Measurements from ENCODE around the gene TEX29. TPM values are rescaled to one million over a fixed set of nuclear protein-coding genes. Genes with fewer than 3 reads are reported as not detected.

Gene TEX29
- total RNA-seq, 2 donors from 2014 or later, result not detected

DNA sequence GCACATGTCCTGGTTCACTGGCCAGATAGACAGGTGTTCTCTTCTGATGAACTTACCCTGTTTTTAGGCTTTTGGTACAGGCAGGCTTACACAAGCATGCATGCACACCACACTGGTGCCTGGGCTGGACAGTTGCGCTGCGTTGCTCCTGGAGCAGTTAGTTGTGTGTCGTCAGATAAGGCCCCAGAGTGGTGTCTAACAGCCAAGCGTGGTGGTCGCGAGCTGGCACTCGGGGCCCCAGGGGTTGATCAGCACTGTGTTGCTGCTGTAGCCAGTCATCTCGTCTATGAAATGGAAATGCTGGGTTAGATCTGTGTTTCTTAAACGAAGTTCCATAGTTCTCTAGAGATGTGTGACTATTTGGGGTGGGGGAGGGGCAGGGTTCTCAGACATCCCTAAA lies 24.6 kb upstream of the TEX29 start:
- no peaks in the 10 kb centered on the region for H3K4me1 ChIP-seq
- H3K27me3 ChIP-seq, result no peaks in the 10 kb centered on the region
- DNase-seq (ENCODE audit: low spot score), result no peak
- H3K27ac ChIP-seq, result no peak overlapping the region
- TF ChIP-seq, protein P1, sequence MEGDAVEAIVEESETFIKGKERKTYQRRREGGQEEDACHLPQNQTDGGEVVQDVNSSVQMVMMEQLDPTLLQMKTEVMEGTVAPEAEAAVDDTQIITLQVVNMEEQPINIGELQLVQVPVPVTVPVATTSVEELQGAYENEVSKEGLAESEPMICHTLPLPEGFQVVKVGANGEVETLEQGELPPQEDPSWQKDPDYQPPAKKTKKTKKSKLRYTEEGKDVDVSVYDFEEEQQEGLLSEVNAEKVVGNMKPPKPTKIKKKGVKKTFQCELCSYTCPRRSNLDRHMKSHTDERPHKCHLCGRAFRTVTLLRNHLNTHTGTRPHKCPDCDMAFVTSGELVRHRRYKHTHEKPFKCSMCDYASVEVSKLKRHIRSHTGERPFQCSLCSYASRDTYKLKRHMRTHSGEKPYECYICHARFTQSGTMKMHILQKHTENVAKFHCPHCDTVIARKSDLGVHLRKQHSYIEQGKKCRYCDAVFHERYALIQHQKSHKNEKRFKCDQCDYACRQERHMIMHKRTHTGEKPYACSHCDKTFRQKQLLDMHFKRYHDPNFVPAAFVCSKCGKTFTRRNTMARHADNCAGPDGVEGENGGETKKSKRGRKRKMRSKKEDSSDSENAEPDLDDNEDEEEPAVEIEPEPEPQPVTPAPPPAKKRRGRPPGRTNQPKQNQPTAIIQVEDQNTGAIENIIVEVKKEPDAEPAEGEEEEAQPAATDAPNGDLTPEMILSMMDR (IDR thresholded peaks at IDR 0.05), result no peak
- H3K4me3 ChIP-seq, result no peak overlapping the region
- no peaks in the 10 kb centered on the region for H3K9me3 ChIP-seq
- H3K36me3 ChIP-seq, result peaks cover 37% of the 10 kb centered on the region

DNA sequence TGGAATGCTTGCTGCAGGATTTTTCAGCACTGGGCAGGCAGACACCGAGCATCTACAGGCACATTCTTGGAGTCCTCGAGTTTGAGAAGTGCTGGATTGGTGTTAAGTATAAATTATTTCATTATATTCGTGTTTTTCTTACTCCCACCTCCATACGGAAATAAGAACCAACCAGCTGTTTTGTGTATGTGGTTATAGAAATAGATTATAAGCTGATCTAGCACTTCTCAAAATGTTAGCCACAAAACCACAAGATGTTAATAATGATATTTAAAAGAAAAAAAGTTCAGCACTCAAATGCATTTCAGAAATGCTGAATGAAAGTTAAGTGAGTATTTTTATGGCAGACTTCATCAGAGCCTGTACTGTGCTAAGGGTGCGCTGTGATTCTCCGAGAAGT lies 24.0 kb upstream of the TEX29 start:
- no peaks in the 10 kb centered on the region for H3K4me1 ChIP-seq
- TF ChIP-seq, protein P1 (IDR thresholded peaks at IDR 0.05), result no peak
- DNase-seq (ENCODE audit: low spot score), result no peak
- no peak overlapping the region for H3K27ac ChIP-seq
- H3K36me3 ChIP-seq, result peaks cover 37% of the 10 kb centered on the region
- H3K9me3 ChIP-seq, result no peaks in the 10 kb centered on the region
- no peaks in the 10 kb centered on the region for H3K27me3 ChIP-seq
- no peak overlapping the region for H3K4me3 ChIP-seq

DNA sequence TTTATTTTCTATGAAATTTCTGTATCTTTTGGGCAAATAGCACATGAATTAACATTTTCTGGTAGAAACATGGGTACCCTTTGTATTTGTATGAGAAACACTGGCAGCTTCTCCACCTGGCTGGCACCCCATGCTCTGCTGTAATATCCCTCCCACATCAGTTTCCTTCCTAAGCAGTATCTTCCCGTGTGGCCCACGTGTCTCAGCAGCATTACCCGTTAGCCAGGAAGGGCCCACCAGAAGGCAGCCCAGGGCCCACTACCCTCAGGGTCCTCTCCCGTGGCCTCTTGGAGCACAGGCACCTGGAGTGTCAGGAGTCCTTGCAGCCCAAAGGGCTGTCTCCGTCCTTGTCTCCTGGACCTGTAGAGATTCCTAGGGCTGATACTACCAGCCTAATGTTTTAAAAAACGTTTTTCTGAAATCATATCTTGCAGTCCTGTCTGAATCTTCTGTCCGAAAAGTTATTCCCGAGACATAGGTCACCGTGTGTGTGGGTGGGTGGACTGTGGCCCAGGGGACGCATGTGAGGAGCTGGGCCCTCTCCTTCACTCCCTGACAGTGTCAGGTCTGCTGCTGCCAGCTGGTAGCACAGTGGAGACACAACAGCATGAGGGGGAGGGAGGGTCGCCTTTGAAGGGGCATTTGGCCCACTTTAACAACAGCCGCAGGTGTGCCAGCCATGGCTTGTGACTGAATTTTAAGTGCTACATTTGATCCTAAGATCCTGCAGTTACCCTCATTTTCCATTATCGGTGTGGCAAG lies 22.0 kb upstream of the TEX29 start:
- H3K4me3 ChIP-seq, result no peak overlapping the region
- H3K27ac ChIP-seq, result no peak overlapping the region
- DNase-seq (ENCODE audit: low spot score), result no peak
- H3K4me1 ChIP-seq, result no peaks in the 10 kb centered on the region
- H3K36me3 ChIP-seq, result peaks cover 40% of the 10 kb centered on the region
- H3K9me3 ChIP-seq, result no peaks in the 10 kb centered on the region
- no peaks in the 10 kb centered on the region for H3K27me3 ChIP-seq
- TF ChIP-seq, protein P1 (IDR thresholded peaks at IDR 0.05), result no peak

DNA sequence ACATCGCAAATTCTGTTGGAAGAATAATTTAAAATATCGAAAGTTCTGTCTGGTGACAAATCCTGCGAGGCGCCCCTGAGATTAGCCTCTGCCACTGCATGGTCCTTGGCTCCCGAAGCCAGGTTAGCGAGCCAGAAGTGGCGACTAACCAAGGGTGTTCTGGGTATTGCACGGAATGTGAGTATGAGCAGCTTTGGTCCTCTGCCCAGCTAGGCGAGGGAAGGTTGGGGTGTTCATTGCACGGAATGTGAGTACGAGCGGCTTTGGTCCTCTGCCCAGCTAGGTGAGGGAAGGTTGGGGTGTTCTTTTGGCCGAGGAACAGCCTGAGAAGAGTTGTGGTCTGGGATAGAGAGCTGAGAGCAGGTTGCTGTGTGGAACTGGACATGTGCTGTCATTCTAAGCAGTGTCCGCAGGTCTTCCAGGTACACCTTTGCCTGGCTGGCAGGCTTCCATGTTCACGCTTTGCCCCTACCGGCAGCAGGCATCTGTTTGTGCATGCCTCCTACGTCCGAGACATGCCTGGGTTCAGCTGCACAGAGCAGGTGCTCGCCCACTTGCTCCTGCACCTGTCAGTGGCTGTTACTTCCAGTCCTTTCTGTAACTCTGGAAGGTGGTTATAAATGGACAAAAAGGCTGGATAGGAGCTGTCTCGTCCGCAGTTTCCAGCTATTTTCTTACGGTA lies 18.3 kb upstream of the TEX29 start:
- Histone ChIP-seq H3K27ac (no peak overlapping the region), H3K4me3 (no peak overlapping the region), H3K9me3 (no peaks in the 10 kb centered on the region), H3K36me3 (peaks cover 58% of the 10 kb centered on the region), H3K27me3 (no peaks in the 10 kb centered on the region), H3K4me1 (no peaks in the 10 kb centered on the region)
- no peak for DNase-seq (ENCODE audit: low spot score)
- TF ChIP-seq, protein P1 (IDR thresholded peaks at IDR 0.05), result no peak

DNA sequence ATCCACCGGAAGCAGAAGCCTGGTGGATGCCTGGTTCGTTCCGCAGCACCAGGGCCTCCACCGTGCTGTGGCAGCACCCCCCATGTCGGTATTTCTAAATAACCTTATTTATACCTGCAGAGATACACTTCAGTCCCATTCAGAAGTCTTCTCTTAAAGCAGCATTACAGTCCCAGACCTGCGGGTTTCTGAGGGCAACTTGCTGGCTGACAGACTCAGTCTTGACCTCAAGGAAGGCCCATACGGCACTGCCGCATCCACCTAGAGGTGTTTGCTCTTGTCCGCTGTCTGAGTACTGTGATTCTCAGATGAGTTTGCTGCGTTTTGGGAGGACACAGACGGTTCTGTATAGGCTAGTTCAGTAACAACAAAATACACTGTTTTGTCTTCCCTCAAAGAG lies 16.9 kb upstream of the TEX29 start:
- Histone ChIP-seq H3K4me3 (no peak overlapping the region), H3K9me3 (no peaks in the 10 kb centered on the region), H3K27me3 (no peaks in the 10 kb centered on the region), H3K4me1 (no peaks in the 10 kb centered on the region), H3K36me3 (peaks cover 68% of the 10 kb centered on the region), H3K27ac (no peak overlapping the region)
- DNase-seq (ENCODE audit: low spot score), result no peak
- TF ChIP-seq, protein P1 (IDR thresholded peaks at IDR 0.05), result no peak

Measured in right atrium auricular region (tissue), 2 donors.